Endothelial cell of umbilical vein (primary cell): Measurements from ENCODE around the gene ACVR2A. TPM values are rescaled to one million over a fixed set of nuclear protein-coding genes. Genes with fewer than 3 reads are reported as not detected.

ENCODE experiments used
- BruUV-seq: library from RNA; stranded (reverse); fragments of 400-500 nt; replicated peaks from 2 replicates; lab custom pipeline; 2021; lab: Mats Ljungman, UMichigan
- CTCF ChIA-PET: fragments of 300-600, 350-600 bp; sonication (Branson Sonifier 250); formaldehyde crosslinking; loops from one replicate; lab custom pipeline; 2021; ENCODE audit warnings: antibody characterized with exemption, inconsistent platforms; lab: Charles Lee
- POLR2A ChIA-PET: fragments of 300-600, 350-600 bp; sonication (Branson Sonifier 250); formaldehyde crosslinking; loops from one replicate; lab custom pipeline; 2021; ENCODE audit warnings: antibody characterized with exemption, inconsistent platforms; lab: Charles Lee
- DNase-seq: peaks from one replicate; pipeline ENCODE4 v3.0.0-alpha.2; 2011; ENCODE audit warnings: low read depth, low spot score
- FAIRE-seq: peaks from 2 replicates; lab custom pipeline; 2011; peaks lifted over from hg19 to GRCh38; lab: Jason Lieb, UNC
- H2AFZ ChIP-seq: 2 replicates; pipeline ENCODE4 v1.6.0; 2012; ENCODE audit warnings: low read depth, low read length, control low read depth, inconsistent platforms
- H3K27ac ChIP-seq: 2 replicates; pipeline ENCODE4 v1.5.1; 2011; ENCODE audit warnings: low read depth, mild to moderate bottlenecking, control low read depth, low read length, moderate library complexity; ENCODE audit not compliant: insufficient read depth
- H3K27me3 ChIP-seq, 2 experiments: 2 replicates each; pipeline versions ENCODE4 v1.6.0 to v1.6.1; 2011; ENCODE audit warnings: low read length in 2 of 2, mixed read lengths in 1 of 2; ENCODE audit not compliant: control insufficient read depth in 2 of 2, insufficient read depth in 2 of 2
- H3K36me3 ChIP-seq, 2 experiments: 2 replicates in 1 of 2; 3 replicates in 1 of 2; pipeline ENCODE4 v1.5.1; 2011; ENCODE audit warnings: low read length in 2 of 2, mild to moderate bottlenecking in 1 of 2, moderate library complexity in 1 of 2; ENCODE audit not compliant: control insufficient read depth in 2 of 2, insufficient read depth in 2 of 2; ENCODE audit errors: extremely low read depth in 1 of 2
- H3K4me1 ChIP-seq: 3 replicates; pipeline ENCODE4 v1.5.1; 2011; ENCODE audit warnings: mild to moderate bottlenecking, low read length; ENCODE audit not compliant: control insufficient read depth, insufficient read depth; ENCODE audit errors: extremely low read depth
- H3K4me2 ChIP-seq: 2 replicates; pipeline ENCODE4 v1.6.1; 2011; ENCODE audit warnings: low read length, control low read depth, mixed read lengths; ENCODE audit not compliant: insufficient read depth
- H3K4me3 ChIP-seq, 3 experiments: fragments of 200-600 bp in 1 of 3; sonication (generic), shearing (Covaris generic) in 1 of 3; replicated peaks in 1 of 3; 2 replicates each; pipeline ENCODE4 v1.5.1; 2011 to 2016; ENCODE audit warnings: control low read depth in 3 of 3, low read length in 3 of 3, mild to moderate bottlenecking in 2 of 3, inconsistent platforms in 1 of 3, low read depth in 1 of 3, moderate library complexity in 1 of 3; ENCODE audit not compliant: insufficient read depth in 1 of 3
- H3K79me2 ChIP-seq: 2 replicates; pipeline ENCODE4 v1.6.0; 2012; ENCODE audit warnings: low read length, inconsistent platforms; ENCODE audit not compliant: control insufficient read depth, insufficient read depth
- H3K9ac ChIP-seq: replicated peaks from 2 replicates; pipeline ENCODE3; 2011; ENCODE audit warnings: low read length, control low read depth; ENCODE audit not compliant: insufficient read depth; ENCODE audit errors: extremely low read depth
- H3K9me1 ChIP-seq: replicated peaks from 3 replicates; pipeline ENCODE4 v1.6.0; 2011; ENCODE audit warnings: mild to moderate bottlenecking, low read length; ENCODE audit not compliant: control insufficient read depth, insufficient read depth; ENCODE audit errors: extremely low read depth
- H3K9me3 ChIP-seq: replicated peaks from 2 replicates; pipeline ENCODE4 v1.5.1; 2012; ENCODE audit warnings: low read length, inconsistent platforms; ENCODE audit not compliant: control insufficient read depth, insufficient read depth
- H4K20me1 ChIP-seq: replicated peaks from 2 replicates; pipeline ENCODE3; 2011; ENCODE audit warnings: mild to moderate bottlenecking, low read length; ENCODE audit not compliant: control insufficient read depth, insufficient read depth; ENCODE audit errors: extremely low read depth
- EZH2 ChIP-seq: IDR thresholded peaks from 2 replicates; pipeline ENCODE4 v1.6.1; 2012; ENCODE audit warnings: borderline replicate concordance, low read depth, mild to moderate bottlenecking, moderate library complexity, low read length, inconsistent platforms; ENCODE audit not compliant: severe bottlenecking
- FOS ChIP-seq: IDR thresholded peaks from 2 replicates; pipeline ENCODE4 v1.6.1; 2011; ENCODE audit warnings: mild to moderate bottlenecking, low read length, moderate library complexity, borderline replicate concordance; ENCODE audit not compliant: insufficient read depth
- GATA2 ChIP-seq: IDR thresholded peaks from 2 replicates; pipeline ENCODE4 v1.7.0; 2011; ENCODE audit warnings: low read depth, mild to moderate bottlenecking, moderate library complexity, mixed read lengths, low read length; ENCODE audit not compliant: insufficient read length, insufficient read depth
- JUN ChIP-seq: IDR thresholded peaks from 2 replicates; pipeline ENCODE4 v1.6.1; 2011; ENCODE audit warnings: borderline replicate concordance, low read depth; ENCODE audit not compliant: insufficient read length, insufficient read depth
- MYC ChIP-seq: IDR thresholded peaks from one replicate; pipeline ENCODE4 v1.6.1; 2011; ENCODE audit warnings: mild to moderate bottlenecking, low read depth, low read length
- POLR2A ChIP-seq: IDR thresholded peaks from 2 replicates; pipeline ENCODE4 v1.6.1; 2012; ENCODE audit warnings: low read depth, mild to moderate bottlenecking, control low read depth, low read length
- POLR2AphosphoS5 ChIP-seq: IDR thresholded peaks from 2 replicates; pipeline ENCODE4 v1.6.1; 2012; ENCODE audit warnings: low read depth, mild to moderate bottlenecking, control low read depth, low read length, moderate library complexity; ENCODE audit not compliant: insufficient read depth
- dilution Hi-C: fragments of 300-500 bp; cut with MboI; formaldehyde crosslinking; loops from one replicate; pipeline ENCODE4 v1.15.0; 2019; ENCODE audit warnings: low sequenced_read_pairs; ENCODE audit not compliant: extremely low pct_ligation_motif_present
- intact Hi-C: fragments of 100-400 bp; cut with micrococcal nuclease; formaldehyde crosslinking; loops from one replicate; pipeline ENCODE4 v1.10.0; 2022
- polyA plus RNA-seq, 4 experiments: library from polyadenylated mRNA; depleted of rRNA in 3 of 4; stranded (reverse) in 3 of 4; unstranded in 1 of 4; fragments of >200 nt; gene quantifications; 2 replicates each; pipeline versions ENCODE4 v1.2.1 to v1.2.3, GENCODE V29; 2011 to 2012; ENCODE audit warnings: missing spikeins in 1 of 4
- total RNA-seq: library from RNA; stranded (reverse); gene quantifications from 2 replicates; pipeline ENCODE4 v1.2.3, GENCODE V29; 2021
- TF ChIP-seq, protein P1 (sequence below), 2 donors: IDR thresholded peaks; 1 replicate in 1 of 2; 2 replicates in 1 of 2; pipeline ENCODE4 v1.5.1; 2011; ENCODE audit warnings: low read length in 2 of 2, mild to moderate bottlenecking in 2 of 2, moderate library complexity in 2 of 2, control low read depth in 1 of 2, inconsistent platforms in 1 of 2, low read depth in 1 of 2; ENCODE audit not compliant: insufficient read depth in 1 of 2; ENCODE audit errors: extremely low read depth in 1 of 2
- TF ChIP-seq, protein P2 (sequence below): IDR thresholded peaks from 2 replicates; pipeline ENCODE4 v1.6.1; 2011; ENCODE audit not compliant: insufficient read depth, insufficient read length

Gene ACVR2A
- total and polyA plus RNA-seq, 2 donors (not counting 3 experiments of a cell fraction or from before 2014, with no cell fraction given), result 1.7 to 7.9 TPM

DNA sequence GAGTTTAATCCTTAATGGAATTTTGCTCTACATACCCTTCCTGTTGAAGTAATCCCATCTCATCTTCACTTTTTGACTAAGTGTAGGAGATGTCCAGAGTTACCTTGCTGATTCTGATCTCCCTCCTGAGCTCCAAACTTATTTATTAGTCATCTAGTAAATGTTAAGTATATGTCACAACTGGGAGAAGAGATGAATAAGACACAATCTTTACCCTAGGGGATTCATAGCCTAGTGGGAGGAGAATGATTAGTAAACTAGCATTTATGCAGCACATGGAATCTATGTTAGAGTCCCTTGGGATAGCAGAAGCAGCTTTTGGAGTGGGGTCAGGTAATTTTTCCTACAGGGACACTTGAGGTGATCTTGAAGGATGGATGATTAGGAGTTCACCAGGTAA is 20.7 kb downstream of the ACVR2A start:
- Histone ChIP-seq H3K27ac (no peak overlapping the region), H3K9me3 (no peaks in the 10 kb centered on the region), H3K27me3 (no peaks in the 10 kb centered on the region), H3K79me2 (peaks cover 19% of the 10 kb centered on the region), H3K9ac (no peak overlapping the region), H3K9me1 (no peaks in the 10 kb centered on the region), H4K20me1 (peaks cover 2% of the 10 kb centered on the region), H3K4me1 (peaks cover 7% of the 10 kb centered on the region), H3K4me2 (no peak overlapping the region), H3K4me3 (no peak overlapping the region), H2AFZ (no peak overlapping the region), H3K36me3 (no peaks in the 10 kb centered on the region)
- BruUV-seq, result no TSS peak
- FAIRE-seq (no peak), DNase-seq (no peak)
- TF ChIP-seq, protein P1, sequence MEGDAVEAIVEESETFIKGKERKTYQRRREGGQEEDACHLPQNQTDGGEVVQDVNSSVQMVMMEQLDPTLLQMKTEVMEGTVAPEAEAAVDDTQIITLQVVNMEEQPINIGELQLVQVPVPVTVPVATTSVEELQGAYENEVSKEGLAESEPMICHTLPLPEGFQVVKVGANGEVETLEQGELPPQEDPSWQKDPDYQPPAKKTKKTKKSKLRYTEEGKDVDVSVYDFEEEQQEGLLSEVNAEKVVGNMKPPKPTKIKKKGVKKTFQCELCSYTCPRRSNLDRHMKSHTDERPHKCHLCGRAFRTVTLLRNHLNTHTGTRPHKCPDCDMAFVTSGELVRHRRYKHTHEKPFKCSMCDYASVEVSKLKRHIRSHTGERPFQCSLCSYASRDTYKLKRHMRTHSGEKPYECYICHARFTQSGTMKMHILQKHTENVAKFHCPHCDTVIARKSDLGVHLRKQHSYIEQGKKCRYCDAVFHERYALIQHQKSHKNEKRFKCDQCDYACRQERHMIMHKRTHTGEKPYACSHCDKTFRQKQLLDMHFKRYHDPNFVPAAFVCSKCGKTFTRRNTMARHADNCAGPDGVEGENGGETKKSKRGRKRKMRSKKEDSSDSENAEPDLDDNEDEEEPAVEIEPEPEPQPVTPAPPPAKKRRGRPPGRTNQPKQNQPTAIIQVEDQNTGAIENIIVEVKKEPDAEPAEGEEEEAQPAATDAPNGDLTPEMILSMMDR (IDR thresholded peaks at IDR 0.05; ENCODE audit: extremely low read depth in 1 of 2, insufficient read depth in 1 of 2, low read depth in 1 of 2, low read length in 2 of 2), result no peak
- no peak for TF ChIP-seq JUN
- no peak for TF ChIP-seq POLR2A
- no peak for TF ChIP-seq POLR2AphosphoS5
- TF ChIP-seq, protein P2, sequence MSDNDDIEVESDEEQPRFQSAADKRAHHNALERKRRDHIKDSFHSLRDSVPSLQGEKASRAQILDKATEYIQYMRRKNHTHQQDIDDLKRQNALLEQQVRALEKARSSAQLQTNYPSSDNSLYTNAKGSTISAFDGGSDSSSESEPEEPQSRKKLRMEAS, result no peak
- TF ChIP-seq EZH2, result no peak
- TF ChIP-seq GATA2, result no peak
- no peak for TF ChIP-seq FOS
- TF ChIP-seq MYC, result no peak
- dilution Hi-C loops, result no loop called here
- intact Hi-C loops, result no loop called here
- ChIA-PET CTCF (no interaction called here), POLR2A (no interaction called here)
